HG02763 (cell line): ENCODE results near the gene PAX6.
"Not testable (repeated sequence)": the region's sequence is repeated elsewhere in the genome, so short reads cannot be mapped to it uniquely, and the experiment has no call there.

ENCODE experiments used
- ATAC-seq: cut with Tn5 transposase; IDR thresholded peaks from one replicate; pipeline ENCODE4 v1.9.1; 2021; ENCODE audit warnings: mild to moderate bottlenecking, moderate library complexity; ENCODE audit not compliant: unreplicated experiment

Gene PAX6

GRCh38 chr11:31770011-31770700 is 41.0 kb downstream of the PAX6 start:
- no peak for ATAC-seq

- no peak for ATAC-seq
These were observed 42.1 kb downstream of the PAX6 start for GRCh38 chr11:31768749-31769640.

DNA sequence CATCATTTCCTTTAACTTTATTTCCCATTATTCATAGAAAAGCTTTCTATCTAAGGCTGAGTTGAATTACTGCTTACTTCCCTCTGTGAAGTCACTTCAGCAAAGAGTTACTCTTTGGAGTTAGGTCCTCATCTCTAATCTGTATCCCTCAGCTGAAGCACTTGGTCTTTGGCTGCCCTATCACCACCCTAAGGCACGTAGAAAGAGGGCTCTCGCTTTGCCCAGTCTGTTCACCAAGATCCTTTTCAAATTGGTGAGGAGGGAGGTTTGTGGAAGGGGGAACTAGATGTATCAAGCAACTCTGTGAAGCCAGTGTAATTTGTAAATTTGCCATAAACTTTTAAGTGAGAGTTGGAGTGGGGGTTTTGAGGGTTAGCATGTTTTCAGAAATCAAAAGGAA is 43.4 kb downstream of the PAX6 start:
- ATAC-seq, result no peak

GRCh38 chr11:31767066-31767465 is 44.1 kb downstream of the PAX6 start:
- ATAC-seq, result no peak

DNA sequence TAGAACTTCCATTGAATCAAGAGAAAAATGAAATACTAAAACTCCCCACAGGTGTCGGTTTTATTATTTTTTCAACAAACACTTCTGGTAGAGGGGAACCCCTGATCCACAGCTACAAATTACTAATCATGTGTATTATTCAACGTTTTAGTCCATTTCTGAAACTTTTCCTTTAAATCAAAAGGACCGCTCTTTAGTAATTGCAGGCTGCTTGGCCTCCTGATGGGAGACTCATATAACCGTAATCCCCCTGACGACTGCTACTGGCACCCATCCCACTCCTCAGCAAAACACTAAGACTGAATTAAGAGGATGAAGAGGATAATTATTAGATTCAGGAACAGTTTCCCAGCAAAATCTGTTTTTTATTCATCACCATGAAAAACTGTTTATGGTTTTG is 46.4 kb downstream of the PAX6 start:
- ATAC-seq, result no peak

DNA sequence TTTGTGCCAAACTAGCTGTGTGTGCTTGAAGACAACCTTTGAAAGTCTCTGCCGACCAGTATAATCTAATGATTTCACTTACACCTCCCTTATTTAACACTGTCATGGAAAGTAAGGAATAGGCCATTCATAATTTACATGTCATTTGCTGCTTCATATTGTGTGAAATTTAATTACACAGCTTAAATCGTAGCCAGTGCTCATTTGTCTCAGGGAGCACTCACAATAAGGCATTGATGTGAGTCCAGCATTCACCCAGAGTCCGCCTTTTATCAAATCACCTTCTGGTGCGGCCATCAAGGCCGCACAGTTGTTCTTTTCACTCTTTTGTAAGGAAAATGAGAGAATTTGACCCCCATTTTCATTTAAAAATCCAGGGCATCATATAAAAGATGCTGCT is 46.9 kb downstream of the PAX6 start:
- ATAC-seq, result no peak

GRCh38 chr11:31763296-31763695 is 47.8 kb downstream of the PAX6 start:
- ATAC-seq, result no peak

- no peak for ATAC-seq
These were observed 49.5 kb downstream of the PAX6 start for GRCh38 chr11:31761636-31762035.

DNA sequence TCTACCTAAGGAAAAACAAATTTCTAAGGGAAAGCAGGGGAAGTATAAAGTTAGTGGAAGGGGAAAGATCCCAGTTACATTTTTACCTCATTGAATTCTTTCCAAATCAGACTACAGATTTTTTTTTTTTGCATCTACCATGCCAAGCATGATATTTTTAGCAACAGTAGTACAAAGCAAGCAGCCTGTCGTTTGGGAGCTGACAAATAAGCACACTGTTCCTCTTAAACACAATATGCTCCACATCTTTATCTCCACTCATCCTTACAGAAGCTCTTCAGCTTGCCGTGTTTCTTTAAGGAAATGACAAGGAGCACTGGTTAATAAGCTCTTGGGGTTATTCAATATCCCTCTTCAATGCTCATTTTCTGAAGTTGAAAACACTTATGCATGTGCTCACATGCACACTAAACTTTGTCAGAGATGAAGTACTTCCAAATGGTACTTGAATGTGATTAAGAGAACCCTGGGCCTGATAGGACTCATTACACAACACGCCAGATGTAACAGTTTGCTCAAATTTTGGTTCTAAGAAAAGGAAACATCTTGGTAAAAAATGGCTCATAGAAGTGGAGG is 53.8 kb downstream of the PAX6 start:
- no peak for ATAC-seq

DNA sequence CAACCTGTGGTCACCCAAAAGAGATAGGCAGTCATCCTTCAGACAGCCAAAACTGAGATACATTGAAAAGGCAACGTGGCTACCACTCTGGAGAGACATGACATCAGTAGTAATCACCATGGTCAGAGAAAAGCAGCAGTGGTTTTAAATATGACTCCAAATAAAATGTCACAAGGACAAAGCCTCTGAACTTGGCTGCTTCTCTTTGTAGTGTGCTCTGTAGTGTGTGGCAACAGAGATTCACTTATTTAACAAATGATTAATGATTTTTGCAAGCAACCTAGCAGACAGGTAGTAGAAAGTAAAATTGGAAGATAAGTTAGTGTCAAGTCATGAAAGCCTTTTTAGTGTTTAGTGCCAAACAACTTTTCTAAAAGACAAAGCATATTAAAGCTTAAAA is 63.5 kb downstream of the PAX6 start:
- no peak for ATAC-seq

GRCh38 chr11:31740731-31741368 is 70.3 kb downstream of the PAX6 start:
- ATAC-seq, result not testable (repeated sequence)

- ATAC-seq, result no peak
These were observed 71.0 kb downstream of the PAX6 start for GRCh38 chr11:31740131-31740530.
